Measurements from ENCODE around the gene WEE1.
"Not testable (repeated sequence)": the region's sequence is repeated elsewhere in the genome, so short reads cannot be mapped to it uniquely, and the experiment has no call there.

The WEE1 gene

DNA sequence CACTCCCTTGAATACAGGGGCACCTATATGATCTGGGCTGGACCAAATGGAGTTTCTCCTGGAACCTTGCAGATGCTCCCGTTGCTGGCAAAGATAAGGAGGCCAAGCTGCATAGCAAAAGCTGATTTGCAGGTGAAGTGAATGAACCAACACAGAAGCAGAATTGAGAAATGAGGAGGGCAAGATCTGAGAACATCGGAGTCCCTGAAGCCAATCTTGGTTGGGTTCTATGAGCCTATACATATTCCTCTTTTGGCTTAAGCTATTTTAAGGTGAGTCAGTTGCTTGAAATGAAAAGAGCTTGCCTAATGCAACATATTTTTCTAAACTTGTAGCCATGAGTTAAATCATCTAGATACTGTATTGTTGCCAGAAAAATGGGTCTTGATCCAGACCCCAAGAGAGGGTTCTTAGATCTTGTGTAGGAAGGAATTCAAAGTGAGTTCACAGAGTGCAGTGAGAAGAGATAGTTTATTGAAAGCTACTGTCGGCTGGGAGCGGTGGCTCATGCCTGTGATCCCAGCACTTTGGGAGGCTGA, 23.5 kb downstream of the WEE1 start:
- DNase-seq (ENCODE audit: low spot score) = no peak

DNA sequence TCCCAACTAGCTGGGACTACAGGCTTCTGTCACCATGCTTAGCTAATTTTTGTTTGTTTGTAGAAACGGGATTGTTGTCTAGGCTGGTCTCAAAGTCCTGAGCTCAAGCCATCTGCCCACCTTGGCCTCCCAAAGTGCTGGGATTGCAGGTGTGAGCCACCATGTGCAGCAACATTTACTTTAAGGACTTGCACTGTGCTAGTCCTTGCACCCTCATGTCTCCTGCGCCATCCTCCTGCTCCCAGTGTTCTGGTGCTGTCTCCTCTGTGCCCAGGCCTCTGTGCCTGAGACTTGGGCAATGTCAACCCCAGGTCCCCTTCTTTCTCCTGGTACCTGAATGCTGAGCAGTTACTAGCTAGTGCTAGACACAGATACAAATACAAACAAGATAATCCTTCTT, 26.7 kb downstream of the WEE1 start:
- no peak for DNase-seq (ENCODE audit: low spot score)

DNA sequence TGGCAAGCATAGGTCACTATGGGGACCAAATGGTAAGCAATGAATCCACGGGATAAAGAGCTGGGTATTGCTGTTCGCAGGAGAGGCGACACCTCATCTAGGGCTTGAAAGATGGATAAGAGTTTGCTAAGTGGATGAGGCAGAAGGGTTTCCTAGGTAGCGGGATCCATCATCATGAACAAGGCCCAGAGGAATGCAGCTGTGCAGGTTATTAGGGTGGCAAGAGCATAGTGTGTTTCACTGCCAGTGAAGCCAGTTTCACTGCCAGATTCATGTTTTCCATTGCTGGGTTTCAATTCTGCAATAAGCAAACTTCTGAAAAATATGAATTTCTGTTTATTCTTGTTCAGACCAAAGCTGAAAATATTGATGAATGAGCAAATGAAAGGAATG, 27.2 kb downstream of the WEE1 start:
- DNase-seq (ENCODE audit: low spot score) = no peak

DNA sequence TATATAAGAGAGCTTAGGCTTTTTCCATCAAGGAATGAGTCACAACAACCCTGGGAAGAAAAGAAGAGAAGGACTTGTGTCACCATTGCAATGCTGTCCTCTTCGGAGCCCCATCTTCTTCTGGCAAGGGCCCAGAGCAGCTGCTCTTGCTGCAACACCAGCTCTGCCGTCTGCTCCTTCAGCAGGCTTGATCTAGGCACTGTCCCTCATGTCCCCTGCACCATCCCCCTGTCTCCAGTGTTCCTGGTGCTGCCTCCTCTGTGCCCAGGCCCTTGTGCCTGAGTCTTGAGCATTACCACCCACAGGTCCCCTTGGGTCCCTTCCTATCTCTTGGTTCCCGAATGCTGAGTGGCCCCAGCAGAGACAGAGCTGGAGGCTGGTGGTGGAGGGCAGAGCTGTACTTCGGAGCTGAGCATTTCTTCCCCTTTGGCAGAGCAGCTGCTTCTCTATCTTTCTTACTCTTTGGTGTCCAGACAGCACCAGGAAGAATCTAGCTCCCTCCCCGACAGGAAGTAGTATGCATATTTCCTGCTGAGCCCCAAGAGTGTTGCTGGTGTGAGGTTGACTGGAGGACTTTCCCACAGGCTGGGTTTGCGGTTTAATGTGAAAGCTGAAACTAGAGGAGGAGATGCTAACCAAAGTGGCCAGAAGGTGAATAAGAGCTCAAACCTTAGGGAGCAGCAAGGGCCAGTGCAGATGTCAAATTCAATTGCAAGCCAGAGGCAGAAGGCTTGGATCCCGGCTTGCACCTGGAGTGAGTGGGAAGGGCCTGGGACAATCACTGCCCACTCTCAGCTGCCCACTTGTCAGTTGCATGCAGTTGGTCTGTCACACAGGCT, 27.8 kb downstream of the WEE1 start:
- peak; percentile 35 for DNase-seq (ENCODE audit: low spot score)

DNA sequence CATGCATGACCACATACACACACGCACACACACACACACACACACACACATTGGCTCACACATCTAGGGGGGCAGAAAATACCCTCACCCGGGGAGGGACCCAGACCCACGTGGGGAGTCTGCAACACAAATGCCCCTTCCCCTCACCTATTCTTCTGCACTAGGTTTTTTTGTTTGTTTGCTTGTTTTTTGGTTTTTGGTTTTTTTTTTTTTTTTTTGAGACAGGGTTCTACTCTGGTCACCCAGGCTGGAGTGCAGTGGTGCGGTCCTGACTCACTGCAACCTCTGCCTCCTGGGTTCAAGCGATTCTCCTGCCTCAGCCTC, 28.4 kb downstream of the WEE1 start:
- no peak for DNase-seq (ENCODE audit: low spot score)

DNA sequence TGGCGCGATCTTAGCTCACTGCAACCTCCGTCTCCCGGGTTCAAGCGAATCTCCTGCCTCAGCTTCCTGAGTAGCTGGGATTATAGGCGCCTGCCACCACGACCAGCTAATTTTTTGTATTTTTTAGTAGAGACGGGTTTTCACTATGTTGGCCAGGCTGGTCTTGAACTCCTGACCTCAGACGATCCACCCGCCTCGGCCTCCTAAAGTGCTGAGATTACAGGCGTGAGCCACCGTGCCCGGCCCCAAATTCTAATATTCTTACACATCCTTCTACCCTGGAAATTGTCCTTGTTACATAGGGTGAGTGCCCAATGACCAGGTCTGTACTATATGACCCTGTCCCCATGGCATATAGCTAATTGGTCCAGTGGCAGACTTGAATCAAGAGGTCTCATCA, 29.7 kb downstream of the WEE1 start:
- not testable (repeated sequence) for DNase-seq (ENCODE audit: low spot score)

DNA sequence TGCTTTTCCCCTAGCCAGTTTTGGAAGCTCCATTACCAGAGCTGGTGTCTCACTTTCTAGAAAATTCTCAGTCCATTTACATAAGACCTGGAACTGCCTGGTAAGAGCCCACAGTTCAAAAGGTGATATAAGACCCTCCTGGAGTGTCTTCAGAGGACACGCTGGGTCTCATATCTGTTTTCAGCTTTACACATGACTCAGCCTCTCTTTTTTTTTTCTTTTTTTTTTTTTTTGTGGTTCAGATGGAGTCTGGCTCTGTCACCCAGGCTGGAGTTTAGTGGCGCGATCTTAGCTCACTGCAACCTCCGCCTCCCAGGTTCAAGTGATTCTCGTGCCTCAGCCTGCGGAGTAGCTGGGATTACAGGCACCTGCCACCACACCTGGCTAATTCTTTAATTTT, 30.7 kb downstream of the WEE1 start:
- no peak for DNase-seq (ENCODE audit: low spot score)

DNA sequence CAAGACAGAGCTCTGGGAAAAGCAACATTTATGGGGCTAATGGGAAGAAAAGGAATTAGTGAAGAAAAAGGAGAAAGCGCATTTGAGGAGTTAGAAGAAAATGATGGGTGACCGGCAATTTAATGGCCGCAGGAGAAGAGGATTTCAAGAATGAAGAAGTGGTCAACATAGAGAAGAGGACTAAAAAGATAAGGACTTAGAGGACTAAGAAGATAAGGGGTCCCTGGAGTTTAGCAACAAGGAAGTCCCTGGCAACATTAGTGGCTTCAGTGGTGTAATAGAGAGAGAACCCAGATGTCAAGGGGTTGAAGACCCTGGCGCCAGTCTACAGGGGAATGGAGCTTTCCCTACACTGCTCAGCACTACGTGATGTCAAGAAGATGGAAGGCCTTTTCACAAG, 32.3 kb downstream of the WEE1 start:
- no peak for DNase-seq (ENCODE audit: low spot score)

DNA sequence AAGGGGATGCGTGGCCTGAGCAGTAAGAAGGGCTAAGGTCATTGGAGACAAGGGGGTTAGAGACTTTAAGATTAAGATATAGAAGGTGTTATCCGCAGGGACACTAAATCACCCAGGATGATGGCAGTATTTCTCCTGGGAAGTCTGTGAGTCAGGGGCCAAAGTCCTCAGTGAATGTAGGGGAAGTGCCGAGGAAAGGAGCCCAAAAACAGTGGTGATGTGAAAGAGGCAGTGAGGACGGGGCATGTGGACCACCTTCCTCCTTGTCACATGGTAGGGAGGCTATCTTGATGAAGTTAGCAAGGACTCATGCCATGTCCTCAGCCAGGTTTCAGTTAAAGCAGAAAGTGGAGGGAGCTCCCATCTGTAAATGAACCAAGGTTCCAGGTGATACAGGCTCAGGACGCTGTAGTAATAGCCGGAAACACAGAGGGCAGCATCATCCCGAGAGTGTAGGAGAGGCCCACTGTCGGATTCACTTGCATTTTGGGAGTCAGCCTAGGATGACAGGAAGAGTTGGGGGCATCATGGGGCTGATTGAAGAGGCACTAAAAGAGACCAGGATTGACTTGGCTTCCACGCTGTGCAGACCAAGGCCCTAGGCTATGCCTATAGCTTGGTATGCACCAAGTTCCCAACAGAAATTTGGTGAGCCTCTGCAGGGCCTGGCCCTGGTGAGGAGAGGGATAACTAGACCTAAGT, 33.5 kb downstream of the WEE1 start:
- DNase-seq (ENCODE audit: low spot score) = peak; percentile 33

DNA sequence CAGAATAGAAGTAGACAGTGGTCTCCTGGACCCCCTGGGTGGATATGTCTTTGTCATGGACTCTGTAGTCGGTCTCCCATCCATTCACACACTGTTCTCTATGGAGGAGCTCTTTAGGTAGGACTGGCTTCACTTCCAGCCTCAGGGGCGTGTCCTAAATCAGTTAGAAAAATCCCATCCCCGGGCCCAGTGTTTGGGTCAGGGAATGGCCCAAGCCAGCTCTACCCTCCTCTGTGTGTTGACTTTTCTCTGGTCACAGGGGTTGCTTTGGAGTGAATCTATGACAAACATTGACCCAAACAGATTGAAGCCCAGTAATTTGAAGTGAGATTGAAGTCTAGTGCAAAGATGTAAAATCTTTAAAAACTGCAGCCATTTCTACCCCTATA, 34.0 kb downstream of the WEE1 start:
- DNase-seq (ENCODE audit: low spot score) = peak; percentile 19

DNA sequence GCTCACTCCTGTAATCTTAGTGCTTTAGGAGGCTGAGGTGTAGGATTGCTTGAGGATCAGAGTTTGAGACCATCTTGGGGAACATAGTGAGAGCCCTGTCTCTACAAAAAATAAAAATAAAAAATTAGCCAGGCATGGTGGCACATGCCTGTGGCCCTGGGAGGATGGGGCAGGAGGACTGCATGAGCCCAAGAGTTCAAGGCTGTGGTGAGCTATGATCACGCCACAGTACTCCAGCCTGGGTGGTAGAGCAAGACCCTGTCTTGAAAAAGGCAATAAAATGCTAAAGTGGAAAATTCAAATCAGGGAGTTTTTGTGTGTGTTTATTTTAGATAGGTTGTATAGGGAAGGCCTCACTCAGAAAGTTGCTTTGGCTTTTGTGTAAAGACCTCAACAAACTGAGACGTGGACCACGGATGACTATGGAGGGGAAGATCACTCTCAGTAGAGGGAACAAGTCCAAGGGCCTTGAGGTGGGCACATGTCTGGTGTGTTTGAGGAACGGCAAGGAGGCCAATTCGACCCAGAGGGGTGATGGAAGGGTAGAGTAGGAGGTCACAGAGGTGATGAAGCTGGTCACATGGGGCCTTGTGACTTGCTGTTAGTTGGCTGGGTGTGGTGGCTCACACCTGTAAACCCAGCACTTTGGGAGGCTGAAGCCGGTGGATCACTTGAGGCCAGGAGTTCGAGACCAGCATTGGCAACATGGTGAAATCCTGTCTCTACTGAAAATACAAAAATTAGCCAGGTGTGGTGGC, 35.7 kb downstream of the WEE1 start:
- no peak for DNase-seq (ENCODE audit: low spot score)

DNA sequence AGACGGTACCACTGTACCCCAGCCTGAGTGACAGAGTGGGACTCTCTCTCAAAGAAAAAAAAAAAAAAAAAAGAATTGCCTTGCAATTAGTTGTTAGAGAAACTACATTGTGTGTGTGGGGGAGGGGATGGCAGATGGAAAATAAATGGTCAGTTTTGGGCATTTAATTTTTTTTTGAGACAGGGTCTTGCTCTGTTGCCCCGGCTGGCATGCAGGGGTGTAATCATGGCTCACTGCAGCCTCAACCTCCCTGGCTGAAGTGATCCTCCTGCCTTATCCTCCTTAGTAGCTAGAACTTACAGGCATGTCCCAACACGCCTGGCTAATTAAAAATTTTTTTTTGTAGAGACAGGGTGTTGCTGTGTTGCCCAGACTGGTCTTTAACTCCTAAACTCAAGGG, 36.4 kb downstream of the WEE1 start:
- no peak for DNase-seq (ENCODE audit: low spot score)

DNA sequence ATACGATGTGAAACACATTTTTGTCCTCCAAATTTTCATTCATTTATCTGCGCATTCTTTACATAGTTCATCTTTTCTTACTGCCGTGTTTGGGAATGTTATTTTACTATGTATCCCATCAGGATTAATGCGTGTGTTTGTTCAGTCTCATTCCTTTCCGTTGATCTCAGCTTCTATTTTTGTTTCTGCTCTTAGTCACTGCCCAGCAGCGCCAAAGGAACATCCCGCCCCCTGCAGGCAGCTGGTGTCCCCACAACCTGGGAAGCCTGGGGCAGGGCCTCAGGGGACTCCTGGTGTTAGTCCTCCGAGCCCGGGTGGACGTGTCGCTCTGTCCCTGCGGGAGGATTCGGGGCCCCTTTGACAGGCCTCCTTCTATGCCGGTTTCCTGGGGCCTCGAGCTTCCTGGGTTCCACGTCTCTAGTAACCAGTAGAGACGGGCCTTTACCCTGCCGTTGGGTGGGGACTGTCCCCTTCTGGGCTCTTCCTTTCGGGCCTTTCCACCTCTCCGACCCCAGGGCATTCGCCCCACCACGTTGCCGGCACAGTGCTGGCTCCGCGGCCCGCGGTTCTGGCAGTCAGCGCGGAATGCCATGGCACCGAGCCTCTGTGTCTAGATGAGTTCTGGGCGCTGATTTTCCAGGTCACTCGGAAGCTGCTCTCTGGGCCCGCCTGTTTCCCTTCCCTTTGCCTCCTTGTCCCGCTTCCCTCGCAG, 39.8 kb downstream of the WEE1 start:
- DNase-seq (ENCODE audit: low spot score) = peak; percentile 90

DNA sequence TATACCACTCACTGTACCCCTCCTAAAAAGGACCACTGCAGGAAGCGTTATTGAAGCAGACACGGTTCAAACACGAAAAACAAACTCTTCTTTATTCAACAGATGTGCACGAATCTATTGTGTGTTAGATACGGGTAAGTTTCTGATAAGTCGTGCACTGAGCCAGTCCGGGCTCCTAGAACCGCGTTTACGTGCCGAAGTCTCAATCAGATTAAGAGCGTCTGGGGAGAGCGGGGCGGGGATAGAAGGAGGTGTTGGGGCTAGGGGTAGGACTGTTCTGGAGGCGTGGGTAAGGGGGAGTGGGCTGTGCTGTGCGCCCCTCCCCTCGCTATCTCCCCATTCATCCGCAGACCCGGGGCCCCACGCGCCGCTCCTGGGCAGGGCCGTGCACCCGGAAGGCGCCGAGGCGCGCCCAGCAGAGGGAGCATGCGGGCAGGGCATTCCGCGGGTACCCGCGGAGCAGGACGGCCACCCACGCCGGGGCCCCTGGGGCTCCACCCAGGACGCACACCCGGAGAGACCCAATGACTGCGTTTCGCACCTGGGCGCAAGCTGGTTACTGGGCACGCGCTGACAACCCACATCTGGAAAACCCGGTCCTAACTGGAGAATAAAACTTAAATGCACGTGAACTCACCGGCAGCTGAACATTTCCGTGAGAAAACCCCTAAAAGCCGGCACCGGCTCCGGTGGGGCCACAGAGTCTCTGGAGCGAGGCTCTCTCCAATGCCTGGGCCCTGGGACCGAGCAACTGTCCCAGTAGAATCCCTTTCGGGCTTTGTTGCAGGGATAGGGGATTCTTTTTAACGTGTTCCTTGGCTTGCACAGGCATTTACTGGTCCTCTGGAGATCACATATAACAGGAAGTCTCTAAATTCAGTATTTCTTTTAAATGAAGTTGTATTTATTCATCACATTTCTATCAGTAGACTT, 40.6 kb downstream of the WEE1 start:
- DNase-seq (ENCODE audit: low spot score) = peak; percentile 84

DNA sequence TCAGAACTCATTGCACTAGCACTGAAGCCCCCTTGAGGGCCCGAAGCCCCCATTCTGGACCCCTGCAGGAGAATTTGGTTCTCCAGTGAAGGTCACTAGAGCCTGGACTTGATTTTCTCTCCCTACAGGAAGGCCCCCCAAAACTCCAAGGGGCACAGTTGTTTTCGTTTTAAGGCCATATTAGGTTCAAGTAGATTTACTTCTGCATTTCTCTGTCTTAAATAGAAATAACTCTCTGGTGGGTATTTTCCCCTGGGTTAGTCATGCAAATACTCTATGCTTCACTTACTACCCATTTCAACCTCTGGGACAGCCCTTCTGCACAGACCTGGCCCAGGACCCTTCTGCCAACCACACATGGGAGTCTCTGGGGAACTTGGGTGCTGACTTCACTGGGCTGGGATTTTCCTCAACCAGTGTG, 41.6 kb downstream of the WEE1 start:
- no peak for DNase-seq (ENCODE audit: low spot score)

DNA sequence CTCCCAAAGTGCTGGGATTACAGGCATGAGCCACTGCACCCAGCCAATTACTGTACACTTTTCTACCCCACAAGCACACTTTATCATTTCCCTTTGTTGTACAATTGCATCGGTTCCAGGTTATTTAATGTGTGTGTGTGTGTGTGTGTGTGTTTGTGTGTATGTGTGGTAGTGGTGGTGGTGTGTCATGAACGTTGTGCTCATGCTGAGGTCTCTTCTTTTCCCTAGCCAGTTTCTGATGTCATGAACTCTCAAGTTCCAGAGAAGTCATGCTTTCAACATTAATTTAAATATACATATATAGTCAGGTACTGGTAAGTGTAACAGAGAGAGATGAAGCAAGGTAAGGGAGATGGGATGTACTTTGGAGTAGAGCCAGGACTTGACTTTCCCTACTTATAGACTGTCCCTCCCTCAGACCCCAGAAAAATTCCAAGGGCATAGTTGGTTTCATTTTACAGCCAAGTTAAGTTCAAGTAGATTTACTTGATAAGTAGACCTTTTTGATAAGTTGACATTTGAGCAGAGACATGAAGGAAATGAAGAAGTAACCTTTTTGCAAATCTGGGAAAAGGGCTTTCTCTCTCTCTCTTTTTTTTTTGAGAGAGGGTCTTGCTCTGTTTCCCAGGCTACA, 42.7 kb downstream of the WEE1 start:
- no peak for DNase-seq (ENCODE audit: low spot score)

DNA sequence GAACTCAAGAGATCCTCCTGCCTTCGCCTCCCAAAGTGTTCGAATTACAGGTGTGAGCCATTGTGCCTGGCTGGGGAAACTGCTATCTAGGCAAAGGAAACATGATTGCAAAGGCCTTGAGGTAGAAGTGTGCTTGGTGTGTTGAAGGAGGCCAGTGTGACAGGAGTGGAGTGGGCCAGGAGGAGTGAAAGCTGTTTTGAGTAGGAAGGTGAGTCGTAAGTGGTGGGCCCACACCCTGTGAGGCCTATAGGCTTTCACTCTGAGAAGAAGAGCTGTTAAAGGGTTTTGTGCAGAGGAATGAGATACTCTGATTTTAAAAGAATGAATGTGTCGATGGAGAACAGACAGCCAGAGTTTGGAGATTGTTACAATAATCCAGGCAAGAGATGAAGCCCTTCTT, 43.4 kb downstream of the WEE1 start:
- no peak for DNase-seq (ENCODE audit: low spot score)

DNA sequence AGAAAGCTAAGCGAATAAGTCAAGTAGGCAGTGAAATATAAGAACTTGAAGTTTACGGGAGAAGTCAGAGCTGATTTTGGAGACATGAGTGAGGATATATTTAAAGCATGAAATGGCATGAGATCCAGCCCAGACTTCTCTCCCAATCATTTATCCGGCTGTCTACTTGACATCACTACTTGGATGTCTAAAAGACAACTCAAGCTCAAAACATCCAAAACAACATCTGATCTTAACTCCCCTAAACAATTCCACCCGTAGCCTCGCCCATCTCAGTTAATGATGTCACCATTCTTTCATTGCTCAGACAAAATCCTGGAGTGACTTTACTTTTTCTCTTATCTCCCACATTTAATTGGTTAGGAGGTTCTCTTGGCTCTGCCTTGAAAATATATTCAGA, 44.5 kb downstream of the WEE1 start:
- no peak for DNase-seq (ENCODE audit: low spot score)

DNA sequence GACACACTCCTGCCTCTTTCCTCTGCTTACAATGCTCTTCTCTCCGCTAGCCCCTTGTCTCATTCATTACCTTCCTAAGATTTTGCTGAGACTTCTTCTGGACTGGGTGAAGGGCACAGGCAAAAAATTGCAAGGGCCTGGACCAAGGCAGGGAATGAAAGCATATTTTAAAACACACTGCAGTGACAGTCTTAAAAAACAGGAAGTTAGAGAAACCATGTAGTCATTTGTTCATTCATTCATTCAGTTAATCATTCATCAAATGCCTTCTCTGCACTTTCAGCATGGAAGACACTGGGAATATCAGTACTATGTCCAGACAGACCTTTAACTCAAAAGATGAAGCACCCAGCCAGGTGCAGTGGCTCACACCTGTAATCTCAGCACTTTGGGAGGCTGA, 45.5 kb downstream of the WEE1 start:
- no peak for DNase-seq (ENCODE audit: low spot score)

DNA sequence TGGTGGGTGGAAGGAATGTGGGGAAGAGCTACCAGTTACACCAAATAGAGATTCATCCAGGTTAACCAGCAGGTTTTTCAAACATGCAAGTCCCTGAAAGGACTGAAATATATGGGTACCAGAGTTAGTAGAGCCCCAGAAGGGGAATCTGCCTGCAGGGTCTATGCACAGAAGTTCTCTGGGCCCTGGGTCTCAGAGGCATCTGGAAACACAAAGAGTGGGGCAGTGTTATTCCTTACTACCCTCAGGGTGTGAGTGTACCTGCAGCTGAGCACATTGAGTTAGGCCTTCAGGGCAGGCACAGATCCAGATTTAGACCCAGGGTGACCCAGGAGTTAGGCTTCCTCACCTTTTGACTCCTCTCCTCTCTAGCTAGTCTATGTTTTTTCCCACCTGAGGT, 46.5 kb downstream of the WEE1 start:
- no peak for DNase-seq (ENCODE audit: low spot score)

DNA sequence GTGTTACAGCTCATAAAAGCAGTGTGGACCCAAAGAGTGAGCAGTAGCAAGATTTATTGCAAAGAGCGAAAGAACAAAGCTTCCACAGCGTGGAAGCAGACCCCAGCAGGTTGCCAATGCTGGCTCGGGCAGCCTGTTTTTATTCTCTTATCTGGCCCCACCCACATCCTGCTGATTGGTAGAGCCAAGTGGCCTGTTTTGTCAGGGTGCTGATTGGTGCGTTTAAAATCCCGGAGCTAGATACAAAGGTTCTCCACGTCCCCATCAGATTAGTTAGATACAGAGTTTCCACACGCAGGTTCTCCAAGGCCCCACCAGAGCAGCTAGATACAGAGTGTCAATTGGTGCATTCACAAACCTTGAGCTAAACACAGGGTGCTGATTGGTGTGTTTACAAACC, 48.9 kb downstream of the WEE1 start:
- not testable (repeated sequence) for DNase-seq (ENCODE audit: low spot score)

All from iPS-NIHi11 (cell line).